ENCODE measurements around the gene UNC93B1.

GRCh38 chr11:68019486-68019885, 15.6 kb upstream of the UNC93B1 start:
- TF ChIP-seq CTCF (conservative IDR thresholded peaks at IDR 0.05 in 1 of 2, IDR thresholded peaks at IDR 0.05 in 1 of 2; ENCODE audit: low read depth in 1 of 2, low read length in 2 of 2) (no peak), EZH2 (IDR thresholded peaks at IDR 0.05; ENCODE audit: low read length, missing control alignments) (no peak)

Measured in fibroblast of lung (primary cell).